SK-N-SH (cell line): ENCODE measurements around the gene CFAP52. TPM values are rescaled to one million over a fixed set of nuclear protein-coding genes. Genes with fewer than 3 reads are reported as not detected.
"Not testable (repeated sequence)": the region's sequence is repeated elsewhere in the genome, so short reads cannot be mapped to it uniquely, and the experiment has no call there.

ENCODE experiments used
- CTCF ChIA-PET: fragments of 300-600, 350-600 bp; formaldehyde crosslinking; extraction: SDS; loops from one replicate; lab custom pipeline; 2021; lab: Yijun Ruan, JAX
- POLR2A ChIA-PET: fragments of 350-600 bp; sonication (Branson Sonifier 250); formaldehyde crosslinking; extraction: SDS; loops from one replicate; lab custom pipeline; 2020; ENCODE audit warnings: antibody characterized with exemption, inconsistent platforms; lab: Yijun Ruan, JAX
- DNase-seq: peaks from one replicate; pipeline ENCODE4 v3.0.0; 2012
- H2AFZ ChIP-seq: fragments of 200-600 bp; sonication (generic); 2 replicates; pipeline ENCODE4 v1.8.1; 2016; ENCODE audit warnings: antibody characterized with exemption, mild to moderate bottlenecking, low read depth
- H3F3A ChIP-seq: fragments of 200-600 bp; sonication (generic); replicated peaks from 2 replicates; pipeline ENCODE3; 2016; ENCODE audit warnings: antibody characterized with exemption, mild to moderate bottlenecking; ENCODE audit not compliant: insufficient read depth
- H3K27ac ChIP-seq, 2 experiments: fragments of 200-500 bp in 1 of 2; fragments of 200-600 bp in 1 of 2; sonication (Bioruptor generic) in 1 of 2; sonication (generic), shearing (Covaris generic) in 1 of 2; 2 replicates each; pipeline versions ENCODE4 v1.5.1 to v1.6.1; 2014 to 2016; ENCODE audit warnings: low read depth in 2 of 2, inconsistent platforms in 1 of 2, low read length in 1 of 2, mild to moderate bottlenecking in 1 of 2, mixed read lengths in 1 of 2
- H3K27me3 ChIP-seq: fragments of 200-600 bp; sonication (generic), shearing (Covaris generic); 2 replicates; pipeline ENCODE4 v1.6.1; 2016; ENCODE audit warnings: mixed run types; ENCODE audit not compliant: insufficient read depth
- H3K36me3 ChIP-seq, 2 experiments: fragments of 200-500 bp in 1 of 2; fragments of 200-600 bp in 1 of 2; sonication (Bioruptor generic) in 1 of 2; sonication (generic) in 1 of 2; replicated peaks in 1 of 2; 2 replicates each; pipeline versions ENCODE3 to v1.5.1; 2014 to 2016; ENCODE audit warnings: low read length in 1 of 2, mild to moderate bottlenecking in 1 of 2; ENCODE audit not compliant: insufficient read depth in 2 of 2, control insufficient read depth in 1 of 2
- H3K4me1 ChIP-seq, 2 experiments: fragments of 200-500 bp in 1 of 2; fragments of 200-600 bp in 1 of 2; sonication (Bioruptor generic) in 1 of 2; sonication (generic), shearing (Covaris generic) in 1 of 2; 2 replicates each; pipeline versions ENCODE4 v1.5.1 to v1.6.1; 2014 to 2016; ENCODE audit warnings: low read depth in 1 of 2, low read length in 1 of 2, mixed run types in 1 of 2; ENCODE audit not compliant: insufficient read depth in 2 of 2, control insufficient read depth in 1 of 2
- H3K4me2 ChIP-seq: fragments of 200-600 bp; sonication (generic), shearing (Covaris generic); 2 replicates; pipeline ENCODE4 v1.6.1; 2017; ENCODE audit warnings: mixed run types
- H3K4me3 ChIP-seq, 2 experiments: fragments of 200-500 bp in 1 of 2; fragments of 200-600 bp in 1 of 2; sonication (Bioruptor generic) in 1 of 2; sonication (generic), shearing (Covaris generic) in 1 of 2; 2 replicates each; pipeline versions ENCODE4 v1.5.1 to v1.8.1; 2014 to 2016; ENCODE audit warnings: low read depth in 2 of 2, inconsistent platforms in 1 of 2, low read length in 1 of 2, mild to moderate bottlenecking in 1 of 2, mixed read lengths in 1 of 2, moderate library complexity in 1 of 2
- H3K79me2 ChIP-seq: fragments of 200-600 bp; sonication (generic); 2 replicates; pipeline ENCODE4 v1.8.1; 2017; ENCODE audit warnings: mild to moderate bottlenecking; ENCODE audit not compliant: insufficient read depth
- H3K9ac ChIP-seq: fragments of 200-600 bp; sonication (generic); 2 replicates; pipeline ENCODE4 v1.6.1; 2017; ENCODE audit warnings: mixed run types
- H3K9me2 ChIP-seq: fragments of 200-600 bp; sonication (generic); 2 replicates; pipeline ENCODE4 v1.6.1; 2017; ENCODE audit warnings: mixed run types
- H3K9me3 ChIP-seq: fragments of 200-600 bp; sonication (generic); 2 replicates; pipeline ENCODE4 v1.6.1; 2017; ENCODE audit warnings: mixed run types, mild to moderate bottlenecking, moderate library complexity
- H4K20me1 ChIP-seq: fragments of 200-600 bp; sonication (generic); 2 replicates; pipeline ENCODE4 v1.6.1; 2017; ENCODE audit warnings: mild to moderate bottlenecking, mixed run types; ENCODE audit not compliant: insufficient read depth
- EP300 ChIP-seq, 2 experiments: IDR thresholded peaks; 2 replicates each; pipeline versions ENCODE4 v1.4.0 to v1.6.1; 2012; ENCODE audit warnings: borderline replicate concordance in 1 of 2, low read depth in 1 of 2, low read length in 1 of 2
- EZH2phosphoT487 ChIP-seq: fragments of 200-600 bp; sonication (generic); IDR thresholded peaks from 2 replicates; pipeline ENCODE4 v1.6.1; 2017; ENCODE audit warnings: low read depth, mixed run types, mild to moderate bottlenecking, antibody characterized with exemption, moderate library complexity, borderline replicate concordance
- FOSL2 ChIP-seq: IDR thresholded peaks from 2 replicates; pipeline ENCODE4 v1.4.0; 2012; ENCODE audit warnings: low read depth, mild to moderate bottlenecking, moderate library complexity, borderline replicate concordance
- FOXJ3 ChIP-seq: sonication (generic); formaldehyde crosslinking; IDR thresholded peaks from 2 replicates; pipeline ENCODE4 v1.5.1; 2020; ENCODE audit warnings: mild to moderate bottlenecking, missing genetic modification reagents
- GABPA ChIP-seq: IDR thresholded peaks from 2 replicates; pipeline ENCODE4 v1.4.0; 2012; ENCODE audit warnings: low read depth, mild to moderate bottlenecking
- GATA2 ChIP-seq: sonication (generic); formaldehyde crosslinking; IDR thresholded peaks from 2 replicates; pipeline ENCODE4 v1.5.0; 2020; ENCODE audit warnings: mild to moderate bottlenecking, missing genetic modification reagents
- MEF2A ChIP-seq: IDR thresholded peaks from 2 replicates; pipeline ENCODE4 v1.4.0; 2012; ENCODE audit warnings: low read depth, borderline replicate concordance
- MXI1 ChIP-seq: IDR thresholded peaks from 2 replicates; pipeline ENCODE4 v1.6.1; 2012; ENCODE audit warnings: mild to moderate bottlenecking, low read depth, low read length, improper control_type of control experiment
- NFIC ChIP-seq: IDR thresholded peaks from 2 replicates; pipeline ENCODE4 v1.4.0; 2012; ENCODE audit warnings: borderline replicate concordance
- RAD21 ChIP-seq: IDR thresholded peaks from 2 replicates; pipeline ENCODE4 v1.6.1; 2012; ENCODE audit warnings: mild to moderate bottlenecking, low read length
- RCOR1 ChIP-seq: fragments of 150-350 bp; IDR thresholded peaks from 2 replicates; pipeline ENCODE4 v1.6.1; 2017; ENCODE audit warnings: antibody characterized with exemption, low read length
- TAF1 ChIP-seq: IDR thresholded peaks from 2 replicates; pipeline ENCODE4 v1.6.1; 2012; ENCODE audit warnings: low read depth, mild to moderate bottlenecking, low read length, moderate library complexity, borderline replicate concordance
- TCF12 ChIP-seq: IDR thresholded peaks from 2 replicates; pipeline ENCODE4 v1.4.0; 2012
- TEAD4 ChIP-seq: IDR thresholded peaks from 2 replicates; pipeline ENCODE4 v1.4.0; 2012; ENCODE audit warnings: mild to moderate bottlenecking, borderline replicate concordance; ENCODE audit not compliant: insufficient read depth
- WGBS: methylation state at CpG from one replicate; pipeline ENCODE4 v1.1.6; 2017; ENCODE audit warnings: low lambda C conversion rate; 5-methylcytosine and 5-hydroxymethylcytosine counted together
- polyA plus RNA-seq, 3 experiments: library from polyadenylated mRNA; depleted of rRNA; stranded (reverse); fragments of >200 nt; gene quantifications; 2 replicates each; pipeline ENCODE4 v1.2.3, GENCODE V29; 2012
- TF ChIP-seq, protein P1 (sequence below): fragments of 200-600 bp; sonication (generic); IDR thresholded peaks from 2 replicates; pipeline ENCODE4 v1.6.1; 2017; ENCODE audit warnings: antibody characterized with exemption, mild to moderate bottlenecking, moderate library complexity
- TF ChIP-seq, protein P2 (sequence below): IDR thresholded peaks from 2 replicates; pipeline ENCODE4 v1.4.0; 2012; ENCODE audit warnings: low read depth, borderline replicate concordance
- TF ChIP-seq, protein P3 (sequence below): fragments of 150-350 bp; IDR thresholded peaks from 2 replicates; pipeline ENCODE4 v1.6.1; 2016; ENCODE audit warnings: mild to moderate bottlenecking, low read depth, low read length

CFAP52 gene
- polyA plus RNA-seq, 1 of the 3 experiments (the other 2 are of a cell fraction) = 0.26 TPM

DNA sequence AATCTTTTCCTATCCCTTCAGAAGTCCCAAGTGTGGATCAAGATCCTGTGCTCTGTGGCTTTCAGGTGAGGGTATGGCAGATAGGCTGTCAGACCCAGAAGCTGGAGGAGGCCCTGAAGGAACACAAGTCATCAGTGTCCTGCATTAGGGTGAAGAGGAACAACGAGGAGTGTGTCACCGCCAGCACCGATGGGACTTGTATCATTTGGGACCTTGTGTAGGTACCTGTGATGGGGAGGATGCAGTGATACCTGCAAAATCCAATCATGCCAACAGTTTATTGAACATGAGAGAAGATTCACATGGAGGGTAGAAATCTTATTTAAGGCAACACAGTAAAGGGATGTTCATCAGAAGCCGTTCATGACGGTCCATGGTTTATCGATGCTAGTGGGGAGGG lies 58.9 kb downstream of the CFAP52 start (continued):
- no peak for TF ChIP-seq EP300 (IDR thresholded peaks at IDR 0.05; ENCODE audit: borderline replicate concordance in 1 of 2, low read depth in 1 of 2, low read length in 1 of 2)
- TF ChIP-seq, all 33 proteins: peak for 0

DNA sequence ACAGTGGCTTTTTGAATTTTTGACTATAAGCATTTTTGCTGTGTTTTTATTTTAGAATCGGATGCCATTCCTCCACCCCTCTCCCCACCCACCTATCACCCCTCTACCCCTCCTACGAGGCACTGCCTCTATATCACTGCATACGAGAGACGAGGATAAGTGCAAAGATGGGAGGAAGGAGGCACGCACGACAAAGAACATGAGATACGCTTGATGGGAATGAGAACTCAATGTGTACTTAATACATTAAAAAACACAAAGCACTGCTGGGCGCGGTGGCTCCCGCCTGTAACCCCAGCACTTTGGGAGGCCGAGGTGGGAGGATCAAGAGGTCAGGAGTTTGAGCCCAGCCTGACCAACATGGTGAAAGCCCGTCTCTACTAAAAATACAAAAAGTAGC lies 60.1 kb downstream of the CFAP52 start:
- ChIA-PET POLR2A (no interaction called here), CTCF (no interaction called here)
- Histone ChIP-seq H3F3A (no peaks in the 10 kb centered on the region), H3K36me3 (no peaks in the 10 kb centered on the region), H3K9me3 (no peaks in the 10 kb centered on the region), H3K4me1 (no peaks in the 10 kb centered on the region), H3K4me3 (no peak overlapping the region), H3K9ac (no peak overlapping the region), H3K4me2 (no peak overlapping the region), H4K20me1 (no peaks in the 10 kb centered on the region), H3K9me2 (no peaks in the 10 kb centered on the region), H2AFZ (no peak overlapping the region), H3K27ac (no peak overlapping the region), H3K79me2 (no peaks in the 10 kb centered on the region), H3K27me3 (peaks cover 11% of the 10 kb centered on the region; the same call in 1 of the 2 replicates)
- DNase-seq = no peak
- TF ChIP-seq NFIC (no peak), FOXJ3 (CRISPR knock-in tag) (no peak), TCF12 (no peak), TEAD4 (no peak), EP300 (IDR thresholded peaks at IDR 0.05; ENCODE audit: borderline replicate concordance in 1 of 2, low read depth in 1 of 2, low read length in 1 of 2) (no peak), GABPA (no peak)
- TF ChIP-seq, protein P1, sequence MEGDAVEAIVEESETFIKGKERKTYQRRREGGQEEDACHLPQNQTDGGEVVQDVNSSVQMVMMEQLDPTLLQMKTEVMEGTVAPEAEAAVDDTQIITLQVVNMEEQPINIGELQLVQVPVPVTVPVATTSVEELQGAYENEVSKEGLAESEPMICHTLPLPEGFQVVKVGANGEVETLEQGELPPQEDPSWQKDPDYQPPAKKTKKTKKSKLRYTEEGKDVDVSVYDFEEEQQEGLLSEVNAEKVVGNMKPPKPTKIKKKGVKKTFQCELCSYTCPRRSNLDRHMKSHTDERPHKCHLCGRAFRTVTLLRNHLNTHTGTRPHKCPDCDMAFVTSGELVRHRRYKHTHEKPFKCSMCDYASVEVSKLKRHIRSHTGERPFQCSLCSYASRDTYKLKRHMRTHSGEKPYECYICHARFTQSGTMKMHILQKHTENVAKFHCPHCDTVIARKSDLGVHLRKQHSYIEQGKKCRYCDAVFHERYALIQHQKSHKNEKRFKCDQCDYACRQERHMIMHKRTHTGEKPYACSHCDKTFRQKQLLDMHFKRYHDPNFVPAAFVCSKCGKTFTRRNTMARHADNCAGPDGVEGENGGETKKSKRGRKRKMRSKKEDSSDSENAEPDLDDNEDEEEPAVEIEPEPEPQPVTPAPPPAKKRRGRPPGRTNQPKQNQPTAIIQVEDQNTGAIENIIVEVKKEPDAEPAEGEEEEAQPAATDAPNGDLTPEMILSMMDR = no peak
- 30% methylated on average over 12 of the region's 12 CpGs for WGBS

DNA sequence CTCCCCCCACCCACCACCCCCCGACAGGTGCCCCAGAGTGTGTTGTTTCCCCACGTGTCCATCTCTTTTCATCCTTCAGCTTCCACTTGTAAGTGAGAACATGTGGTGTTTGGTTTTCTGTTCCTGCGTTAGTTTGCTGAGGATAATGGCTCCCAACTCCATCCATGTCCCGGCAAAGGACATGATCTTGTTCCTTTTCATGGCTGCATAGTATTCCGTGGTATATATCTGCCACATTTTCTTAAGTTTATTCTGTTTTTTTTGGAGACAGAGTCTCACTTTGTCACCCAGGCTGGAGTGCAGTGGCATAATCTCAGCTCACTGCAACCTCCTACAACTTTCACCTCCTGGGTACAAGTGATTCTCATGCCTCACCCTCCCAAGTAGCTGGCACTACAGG lies 63.9 kb downstream of the CFAP52 start:
- CTCF ChIA-PET, DNase-seq, H3K36me3 ChIP-seq, H3K27ac ChIP-seq, H3K9me2 ChIP-seq, H2AFZ ChIP-seq, H3K4me3 ChIP-seq, H3K9me3 ChIP-seq, H3F3A ChIP-seq, H3K79me2 ChIP-seq, POLR2A ChIA-PET, H3K4me1 ChIP-seq, H4K20me1 ChIP-seq, H3K4me2 ChIP-seq, H3K9ac ChIP-seq: not testable (repeated sequence)
- 20% methylated on average over 5 of the region's 5 CpGs for WGBS
- H3K27me3 ChIP-seq = peaks cover 26% of the 10 kb centered on the region

DNA sequence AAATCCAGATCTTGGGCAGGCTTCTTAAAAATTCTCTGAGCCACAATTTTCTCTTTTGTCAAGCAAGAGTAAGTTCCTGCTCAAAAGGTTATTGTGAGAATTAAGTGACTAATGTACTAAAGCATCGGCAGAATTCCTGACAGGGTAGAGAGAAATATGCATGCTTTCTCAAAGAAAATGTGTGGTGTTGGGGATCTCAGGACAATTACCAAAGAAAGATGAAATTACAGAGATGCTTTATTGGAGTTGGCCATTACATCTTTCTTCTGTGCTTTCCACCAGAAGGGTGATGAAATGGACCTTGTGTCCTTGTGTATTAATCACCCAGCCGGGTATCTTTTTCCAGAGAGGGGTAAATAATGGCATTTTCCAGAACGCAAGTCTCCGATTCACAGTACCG lies 67.2 kb downstream of the CFAP52 start:
- no peak for DNase-seq
- H3K9me3 ChIP-seq = no peaks in the 10 kb centered on the region
- no peaks in the 10 kb centered on the region for H3K79me2 ChIP-seq
- H2AFZ ChIP-seq = no peak overlapping the region
- WGBS = 55% methylated on average over 5 of the region's 5 CpGs
- ChIA-PET POLR2A (no interaction called here), CTCF (no interaction called here)
- H3K9ac ChIP-seq = no peak overlapping the region
- no peaks in the 10 kb centered on the region for H3K9me2 ChIP-seq
- no peak overlapping the region for H3K4me2 ChIP-seq
- H3K27ac ChIP-seq = no peak overlapping the region
- no peaks in the 10 kb centered on the region for H3F3A ChIP-seq
- H3K27me3 ChIP-seq = peaks cover 40% of the 10 kb centered on the region
- H3K4me1 ChIP-seq = no peaks in the 10 kb centered on the region
- no peaks in the 10 kb centered on the region for H3K36me3 ChIP-seq
- no peaks in the 10 kb centered on the region for H4K20me1 ChIP-seq
- no peak overlapping the region for H3K4me3 ChIP-seq
- no peak for TF ChIP-seq MEF2A
- TF ChIP-seq MXI1 = no peak
- TF ChIP-seq EZH2phosphoT487 = no peak
- no peak for TF ChIP-seq FOSL2
- TF ChIP-seq, protein P2, sequence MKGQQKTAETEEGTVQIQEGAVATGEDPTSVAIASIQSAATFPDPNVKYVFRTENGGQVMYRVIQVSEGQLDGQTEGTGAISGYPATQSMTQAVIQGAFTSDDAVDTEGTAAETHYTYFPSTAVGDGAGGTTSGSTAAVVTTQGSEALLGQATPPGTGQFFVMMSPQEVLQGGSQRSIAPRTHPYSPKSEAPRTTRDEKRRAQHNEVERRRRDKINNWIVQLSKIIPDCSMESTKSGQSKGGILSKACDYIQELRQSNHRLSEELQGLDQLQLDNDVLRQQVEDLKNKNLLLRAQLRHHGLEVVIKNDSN = no peak
- TF ChIP-seq RAD21 = no peak
- TF ChIP-seq NFIC = no peak
- no peak for TF ChIP-seq TAF1
- TF ChIP-seq TEAD4 = no peak
- TF ChIP-seq GATA2 (CRISPR knock-in tag) = no peak
- no peak for TF ChIP-seq RCOR1
- TF ChIP-seq, protein P3, sequence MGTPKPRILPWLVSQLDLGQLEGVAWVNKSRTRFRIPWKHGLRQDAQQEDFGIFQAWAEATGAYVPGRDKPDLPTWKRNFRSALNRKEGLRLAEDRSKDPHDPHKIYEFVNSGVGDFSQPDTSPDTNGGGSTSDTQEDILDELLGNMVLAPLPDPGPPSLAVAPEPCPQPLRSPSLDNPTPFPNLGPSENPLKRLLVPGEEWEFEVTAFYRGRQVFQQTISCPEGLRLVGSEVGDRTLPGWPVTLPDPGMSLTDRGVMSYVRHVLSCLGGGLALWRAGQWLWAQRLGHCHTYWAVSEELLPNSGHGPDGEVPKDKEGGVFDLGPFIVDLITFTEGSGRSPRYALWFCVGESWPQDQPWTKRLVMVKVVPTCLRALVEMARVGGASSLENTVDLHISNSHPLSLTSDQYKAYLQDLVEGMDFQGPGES = no peak
- TF ChIP-seq EP300 (IDR thresholded peaks at IDR 0.05; ENCODE audit: borderline replicate concordance in 1 of 2, low read depth in 1 of 2, low read length in 1 of 2) = no peak
